Erythroblast (primary cell): Measurements from ENCODE around the gene CDH24.
A peak's percentile ranks its signal among the peaks of the same experiment; 100 is the strongest.

ENCODE experiments used
- DNase-seq, 2 experiments: peaks; one replicate each; lab custom pipeline; 2025; lab: John Stamatoyannopoulos, UW
- GATA1 ChIP-seq: IDR thresholded peaks from 2 replicates; pipeline ENCODE4 v1.6.1; 2011; ENCODE audit warnings: low read depth, mild to moderate bottlenecking, control low read depth, low read length, moderate library complexity
- POLR2A ChIP-seq: IDR thresholded peaks from 2 replicates; pipeline ENCODE4 v1.6.1; 2011; ENCODE audit warnings: mild to moderate bottlenecking, low read length

Gene CDH24

DNA sequence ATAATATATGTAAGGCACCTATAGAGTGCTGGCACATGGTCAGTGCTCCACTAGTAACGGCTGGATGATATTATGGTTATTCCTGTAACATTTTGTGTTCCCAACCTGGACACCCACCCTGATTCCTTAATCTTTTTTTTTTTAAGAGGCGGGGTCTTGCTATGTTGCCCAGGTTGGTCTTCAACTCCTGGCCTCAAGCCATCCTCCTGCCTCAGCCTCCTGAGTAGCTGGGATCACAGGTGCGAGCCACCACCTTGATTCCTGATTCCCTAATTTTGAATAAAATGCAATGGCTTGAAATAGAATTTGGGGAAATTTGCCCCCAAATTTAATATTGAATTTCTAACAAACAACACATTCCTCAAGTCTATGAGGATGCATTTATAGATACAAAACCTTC lies 54.7 kb downstream of the CDH24 start:
- no peak for DNase-seq
- TF ChIP-seq POLR2A (no peak), GATA1 (no peak)

DNA sequence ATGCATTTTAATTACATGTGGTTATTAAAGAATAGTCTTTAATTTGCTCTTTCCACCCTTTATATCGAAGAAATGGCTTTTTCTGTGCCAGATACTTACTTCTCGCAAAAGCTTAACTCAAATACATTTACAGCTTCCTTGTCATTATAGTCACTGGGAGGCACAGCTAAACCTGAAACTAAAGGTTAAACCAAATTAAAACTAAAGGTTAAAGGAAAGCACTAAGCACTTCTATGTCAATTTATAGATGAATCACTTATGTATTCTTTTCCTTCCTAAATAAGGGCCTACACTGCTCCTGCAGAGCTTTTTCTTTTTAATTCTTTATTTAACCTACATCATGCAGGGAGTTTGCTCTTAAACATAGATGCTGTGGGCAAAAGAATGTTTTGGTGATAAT lies 56.5 kb downstream of the CDH24 start:
- no peak for TF ChIP-seq GATA1
- no peak for TF ChIP-seq POLR2A
- no peak for DNase-seq

DNA sequence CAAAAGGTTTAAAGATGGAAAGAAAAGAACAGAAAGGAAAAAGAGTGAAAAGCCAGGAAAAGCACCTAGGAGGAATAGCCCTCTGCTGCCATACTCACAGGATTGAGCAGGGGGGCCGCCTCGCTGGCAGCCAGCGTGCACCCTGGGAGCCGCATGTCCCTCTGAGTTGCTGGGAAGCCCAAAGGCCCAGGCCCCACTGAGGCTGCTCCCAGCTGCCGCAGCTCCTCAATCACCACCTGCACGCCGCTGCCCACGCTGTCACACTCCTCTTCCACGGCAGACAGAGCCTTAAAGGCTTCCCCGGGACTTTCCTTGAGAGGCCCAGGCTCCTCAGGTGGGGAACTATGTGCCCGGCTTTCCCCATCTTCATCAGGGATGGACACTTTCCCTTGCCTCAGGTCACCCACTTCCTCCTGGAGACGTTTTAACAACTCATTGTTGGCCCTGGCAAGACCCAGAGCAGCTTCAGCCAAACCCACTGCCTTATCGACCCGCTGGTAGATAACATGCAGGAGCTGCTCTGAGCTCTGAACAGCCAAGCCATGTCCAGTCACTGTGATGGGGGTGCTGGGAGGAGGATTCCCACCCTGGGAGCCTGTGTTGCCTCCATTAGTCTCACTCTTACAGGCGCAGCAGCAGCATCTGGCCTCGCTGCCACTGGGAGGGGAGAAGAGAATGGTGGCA lies 58.8 kb downstream of the CDH24 start:
- DNase-seq = peak; percentile 43 to 45
- TF ChIP-seq POLR2A = no peak
- no peak for TF ChIP-seq GATA1

DNA sequence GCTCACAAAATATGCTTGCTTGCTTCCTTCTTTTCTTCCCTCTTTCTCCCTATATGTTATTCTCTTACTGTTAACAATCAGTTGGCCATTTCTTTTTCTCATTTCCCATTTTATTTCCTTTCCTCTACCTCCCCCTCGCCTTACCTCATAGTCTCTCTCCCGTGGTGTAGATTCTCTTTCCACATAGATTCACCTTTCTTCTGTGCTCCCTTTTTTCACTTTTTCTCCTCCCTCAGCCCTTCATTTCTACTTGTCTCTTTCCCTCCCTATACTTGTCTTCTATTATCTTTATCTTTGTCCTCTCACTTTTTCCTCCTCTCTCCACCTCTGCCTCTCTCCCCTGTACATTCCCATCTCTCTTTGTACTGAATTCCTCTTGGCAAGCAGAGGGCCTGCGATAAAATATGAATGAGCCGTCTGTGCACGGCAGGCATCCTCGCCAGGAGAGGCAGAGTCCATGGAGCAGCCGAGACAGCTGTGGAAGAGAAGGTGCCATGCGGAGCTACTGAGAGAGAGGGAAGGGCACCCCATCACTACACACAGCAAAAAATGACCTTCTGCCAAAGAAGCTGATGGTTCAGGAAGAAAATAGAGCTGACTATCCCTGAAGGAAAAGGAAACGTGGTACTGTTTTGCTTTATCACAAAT lies 59.5 kb downstream of the CDH24 start:
- no peak for DNase-seq

More for the DNA sequence above, 59.5 kb downstream of the CDH24 start:
- no peak for TF ChIP-seq GATA1
- no peak for TF ChIP-seq POLR2A
